ENCODE measurements around the gene RGL3.
"Not testable (repeated sequence)": the region's sequence is repeated elsewhere in the genome, so short reads cannot be mapped to it uniquely, and the experiment has no call there.

The RGL3 gene

DNA sequence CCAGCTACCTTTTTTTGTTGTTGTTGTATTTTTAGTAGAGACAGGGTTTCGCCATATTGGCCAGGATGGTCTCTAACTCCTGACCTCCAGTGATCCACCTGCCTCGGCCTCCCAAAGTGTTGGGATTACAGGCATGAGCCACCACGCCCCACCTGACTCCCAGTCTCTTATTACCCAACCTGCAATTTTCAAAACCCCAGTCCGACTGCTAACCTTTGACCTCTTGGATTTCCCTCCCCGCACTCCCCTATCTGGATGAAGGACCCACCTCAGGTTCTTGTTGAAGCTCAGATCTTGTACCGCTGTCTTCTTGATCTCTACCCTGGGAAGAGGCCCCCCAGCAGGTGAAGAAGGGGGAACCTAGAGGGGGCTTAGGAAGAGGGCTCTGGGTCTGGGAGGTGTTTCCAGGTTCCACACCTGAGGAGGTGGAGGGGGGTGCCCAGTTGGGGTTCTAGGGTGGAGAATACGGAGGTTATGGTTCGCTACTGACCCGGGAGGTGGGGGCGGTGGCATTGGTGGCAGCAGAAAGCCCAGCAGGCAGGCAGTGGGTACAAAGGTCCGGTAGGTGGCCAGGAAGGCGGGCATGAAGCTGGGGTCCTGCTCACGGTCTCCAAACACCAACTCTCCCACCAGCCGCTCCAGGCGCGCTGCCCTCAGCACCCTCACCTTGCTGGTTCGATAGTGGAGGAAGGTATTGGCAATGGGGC is 2.6 kb downstream of the RGL3 start:
- no peak for DNase-seq

DNA sequence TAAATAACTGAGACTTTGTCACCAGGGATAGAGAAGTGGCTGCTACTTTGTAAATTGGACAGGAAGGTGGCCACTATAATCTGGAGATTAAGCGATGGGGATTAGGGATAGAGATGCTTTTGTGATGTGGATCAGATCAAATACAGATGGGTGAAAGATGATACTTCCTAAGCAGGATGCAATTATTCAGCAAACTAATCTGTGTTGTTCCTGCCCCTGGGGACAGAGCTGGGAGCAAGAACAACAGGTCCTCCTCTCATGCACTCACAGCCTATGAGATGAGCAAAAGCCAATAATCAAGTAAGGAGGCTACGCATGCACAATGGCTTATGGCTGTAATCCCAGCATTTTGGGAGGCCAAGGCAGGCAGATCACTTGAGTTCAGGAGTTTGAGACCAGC is 4.6 kb downstream of the RGL3 start:
- DNase-seq = peak; percentile 75

DNA sequence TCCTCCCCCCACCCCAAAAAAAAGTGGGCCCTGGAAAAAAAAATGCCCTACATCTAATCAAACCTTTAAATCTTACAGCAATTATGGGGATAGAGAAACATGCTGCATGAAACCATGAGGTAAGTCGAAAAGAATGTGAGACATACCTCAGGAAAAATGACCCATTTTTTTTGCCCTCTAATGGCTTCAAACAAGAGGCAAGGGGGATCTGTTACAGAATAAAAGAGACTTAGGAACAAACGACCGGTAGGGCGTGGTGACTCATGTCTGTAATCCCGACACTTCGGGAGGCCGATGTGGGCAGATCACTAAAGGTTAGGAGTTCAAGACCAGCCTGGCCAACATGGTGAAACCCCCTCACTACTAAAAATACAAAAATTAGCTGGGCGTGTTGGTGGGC is 8.4 kb downstream of the RGL3 start:
- DNase-seq = no peak

DNA sequence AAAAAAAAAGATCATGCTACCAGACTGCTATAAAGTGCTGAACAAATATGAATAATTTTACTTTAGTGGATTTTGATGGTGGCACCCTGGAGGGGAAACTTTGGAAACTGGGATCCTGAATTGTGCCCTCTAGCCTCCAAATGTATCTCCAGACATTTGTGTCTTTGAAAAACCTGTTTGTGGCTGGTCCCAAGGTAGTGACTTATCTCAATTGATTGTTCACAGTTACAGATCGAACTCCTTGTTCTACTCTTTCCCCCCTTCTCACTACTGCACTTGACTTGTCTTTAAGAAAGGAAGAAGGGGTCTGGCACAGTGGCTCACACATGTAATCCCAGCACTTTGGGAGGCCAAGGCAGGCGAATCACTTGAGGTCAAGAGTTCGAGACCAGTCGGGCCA is 10.5 kb downstream of the RGL3 start:
- DNase-seq = no peak

DNA sequence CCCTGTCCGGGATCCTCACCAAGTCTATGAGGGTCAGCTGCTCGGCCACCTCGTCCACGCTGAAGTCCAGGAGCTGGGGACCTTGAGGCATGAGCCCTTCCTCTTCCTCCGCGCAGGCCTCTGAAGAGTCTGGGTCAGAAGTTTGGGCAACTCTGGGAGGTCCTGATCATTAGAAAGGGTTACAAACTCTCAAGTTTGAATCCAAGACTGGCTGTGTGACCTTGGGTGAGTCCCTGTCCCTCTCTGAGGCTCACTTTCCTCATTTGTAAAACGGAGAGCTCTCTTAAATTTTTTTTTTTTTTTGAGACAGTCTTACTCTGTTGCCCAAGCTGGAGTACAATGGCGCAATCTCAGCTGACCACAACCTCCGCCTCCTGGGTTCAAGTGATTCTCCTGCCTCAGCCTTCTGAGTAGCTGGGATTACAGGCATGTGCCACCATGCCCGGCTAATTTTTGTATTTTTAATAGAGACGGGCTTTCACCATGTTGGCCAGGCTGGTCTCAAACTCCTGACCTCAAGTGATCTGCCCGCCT is 12.3 kb downstream of the RGL3 start:
- DNase-seq = not testable (repeated sequence)

DNA sequence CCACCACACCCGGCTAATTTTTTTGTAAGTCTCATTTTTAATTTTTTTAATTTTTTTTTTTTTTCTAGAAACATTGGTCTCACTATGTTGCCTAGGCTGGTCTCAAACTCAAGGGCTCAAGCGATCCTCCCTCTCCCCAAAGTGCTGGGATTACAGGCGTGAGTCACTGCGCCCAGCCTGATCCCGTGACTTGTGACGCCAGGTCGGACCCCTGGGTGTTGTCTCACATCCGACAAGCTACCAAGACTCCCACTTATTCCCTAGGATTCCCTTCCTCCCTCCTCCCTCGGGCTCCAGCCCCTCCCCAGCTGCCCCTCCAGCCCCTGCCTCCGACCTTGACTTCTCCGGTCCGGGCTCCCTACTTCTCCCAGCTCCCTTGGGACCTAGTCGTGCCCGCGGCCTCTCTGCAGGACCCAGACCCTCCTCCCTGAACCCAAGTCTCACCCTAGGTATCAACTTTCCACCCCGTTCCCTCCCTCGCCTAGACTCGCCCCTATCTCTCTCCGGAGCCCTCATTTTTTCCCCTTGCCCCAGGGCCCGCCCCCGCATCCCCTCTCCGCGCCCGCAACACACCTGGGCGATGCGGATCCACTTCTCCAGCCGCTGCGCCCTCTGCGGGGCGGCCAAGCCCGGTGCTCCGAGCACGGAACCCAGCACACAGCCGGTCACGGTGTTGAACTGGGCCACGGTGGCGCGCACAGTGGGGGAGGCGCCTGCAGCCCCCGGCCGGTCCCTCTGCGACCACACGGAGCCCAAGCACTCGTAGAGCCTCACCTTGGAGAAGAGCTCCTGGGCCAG is 13.1 kb downstream of the RGL3 start:
- no peak for DNase-seq

DNA sequence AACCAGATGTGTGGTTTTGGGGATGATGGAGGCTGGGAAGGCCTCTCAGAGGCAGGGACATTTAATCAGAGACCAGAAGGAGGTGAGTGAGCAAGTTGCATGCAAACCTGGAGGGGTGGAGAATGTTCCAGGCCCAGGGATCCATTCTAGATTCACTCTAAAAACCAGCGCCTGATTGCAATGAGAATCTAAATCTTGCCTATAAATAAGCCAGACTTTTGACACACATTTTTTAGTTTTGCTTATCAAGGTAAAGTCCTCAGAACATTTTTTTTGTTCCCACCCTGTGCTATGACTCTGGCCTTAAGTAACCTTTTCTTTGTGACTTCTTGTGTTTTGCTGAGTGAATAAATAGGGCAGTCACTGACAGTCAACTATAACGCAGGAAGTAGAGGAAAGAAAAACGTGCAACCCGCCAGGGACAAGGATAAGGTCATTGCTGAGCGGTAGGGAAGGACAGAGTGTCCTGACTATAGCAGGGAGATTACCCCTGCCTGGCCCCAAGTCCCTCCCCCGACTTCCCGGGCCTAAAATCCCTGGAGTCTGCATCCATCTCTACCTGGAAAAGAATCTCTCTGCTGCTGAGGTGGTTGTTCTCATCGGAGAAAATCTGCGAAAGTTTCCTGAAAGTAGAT is 14.4 kb downstream of the RGL3 start:
- no peak for DNase-seq

DNA sequence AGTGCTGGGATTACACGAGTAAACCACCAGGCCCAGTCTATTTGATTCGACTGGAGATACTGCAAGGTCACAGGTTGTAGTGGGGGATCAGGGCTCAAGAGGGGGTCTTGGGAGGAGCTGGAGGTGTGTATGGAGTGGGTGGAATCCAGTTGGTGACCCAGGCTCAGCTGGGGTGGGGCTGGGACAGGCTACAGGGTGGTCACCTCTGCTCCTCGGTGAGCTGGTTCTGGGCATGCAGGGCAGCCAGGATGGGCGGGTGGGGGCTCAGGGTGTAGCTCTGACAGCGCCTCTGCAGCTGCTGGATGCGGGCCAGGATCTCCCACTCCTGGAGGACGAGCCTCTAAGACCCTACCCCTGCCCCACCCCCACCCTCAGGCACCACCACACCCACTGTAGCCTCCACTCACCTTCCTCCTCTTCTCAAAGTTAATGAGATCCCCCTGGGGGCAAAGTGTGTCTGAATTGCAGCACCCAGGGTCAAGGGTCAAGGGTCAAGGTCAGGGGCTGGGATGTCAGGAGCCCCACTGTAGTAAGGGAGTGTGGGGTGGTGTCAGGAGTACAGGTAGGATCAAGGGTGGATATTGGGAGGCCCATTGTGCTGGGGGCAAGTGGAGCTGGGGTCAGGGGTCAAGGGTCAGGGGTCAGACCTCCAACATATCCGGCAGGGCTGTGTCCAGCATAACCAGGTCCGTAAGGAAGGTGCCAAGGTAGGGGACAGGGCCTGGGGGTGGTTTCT is 17.1 kb downstream of the RGL3 start:
- DNase-seq = no peak

DNA sequence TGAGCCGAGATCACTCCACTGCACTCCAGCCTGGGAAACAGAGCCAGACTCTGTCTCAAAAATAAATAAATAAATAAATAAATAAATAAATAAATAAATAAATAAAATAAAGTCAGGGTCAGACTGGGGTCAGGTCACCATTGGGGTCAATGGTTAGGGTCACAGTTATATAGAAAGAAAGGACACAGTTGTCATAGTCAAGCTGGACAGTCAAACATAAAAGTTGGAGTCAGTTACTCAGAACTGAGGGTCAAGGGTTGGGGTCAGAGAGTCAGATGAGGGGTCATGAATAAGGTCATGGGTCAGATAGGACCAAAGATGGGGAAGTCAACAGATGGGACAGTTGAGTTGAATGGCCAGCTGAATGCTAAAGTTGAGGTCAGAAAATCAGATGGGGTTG is 18.3 kb downstream of the RGL3 start:
- DNase-seq = no peak

DNA sequence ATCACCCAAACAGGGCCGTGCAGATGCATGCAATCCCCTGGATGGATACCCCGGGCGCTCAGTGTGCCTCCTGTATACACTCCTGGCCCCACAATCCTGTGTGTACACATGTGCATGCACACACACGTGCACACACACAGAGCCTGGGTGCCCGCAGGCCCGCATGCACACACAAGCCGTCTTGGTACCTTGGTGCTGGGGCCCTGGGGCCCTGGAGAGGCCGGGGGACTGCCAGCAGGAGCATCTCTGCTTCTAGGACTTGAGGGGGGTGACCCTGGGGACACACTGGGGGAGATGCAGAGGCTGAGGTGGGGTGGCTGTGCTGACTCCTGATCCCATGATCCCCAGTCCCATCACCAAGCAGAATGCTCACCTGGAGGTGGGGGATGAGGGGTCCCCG is 19.4 kb downstream of the RGL3 start:
- no peak for DNase-seq

DNA sequence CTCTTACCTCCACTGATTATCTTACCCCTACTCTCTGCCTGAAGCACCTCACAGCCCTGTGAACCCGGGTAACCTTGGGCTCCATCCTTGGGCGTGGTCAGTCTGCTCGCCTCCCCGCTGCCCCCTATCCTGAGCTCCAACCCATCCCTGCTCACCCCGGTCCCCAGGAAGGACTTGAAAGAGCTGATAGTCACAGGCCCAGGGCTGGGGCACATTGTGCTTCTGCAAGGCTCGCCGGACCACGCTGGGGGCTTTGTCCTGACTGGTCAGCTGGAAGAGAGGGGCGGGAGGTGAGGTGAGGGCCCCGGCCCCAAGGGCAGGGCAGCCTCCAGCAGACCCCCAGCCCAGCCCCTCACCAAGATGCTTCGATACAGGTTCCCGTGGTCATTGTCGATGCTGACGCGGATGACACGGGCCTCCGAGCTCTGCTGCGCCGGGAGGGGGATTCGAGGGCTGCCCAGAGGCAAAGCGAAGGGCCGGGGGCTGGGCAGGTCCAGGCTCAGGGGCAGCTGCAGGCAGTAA is 22.0 kb downstream of the RGL3 start:
- DNase-seq = no peak

DNA sequence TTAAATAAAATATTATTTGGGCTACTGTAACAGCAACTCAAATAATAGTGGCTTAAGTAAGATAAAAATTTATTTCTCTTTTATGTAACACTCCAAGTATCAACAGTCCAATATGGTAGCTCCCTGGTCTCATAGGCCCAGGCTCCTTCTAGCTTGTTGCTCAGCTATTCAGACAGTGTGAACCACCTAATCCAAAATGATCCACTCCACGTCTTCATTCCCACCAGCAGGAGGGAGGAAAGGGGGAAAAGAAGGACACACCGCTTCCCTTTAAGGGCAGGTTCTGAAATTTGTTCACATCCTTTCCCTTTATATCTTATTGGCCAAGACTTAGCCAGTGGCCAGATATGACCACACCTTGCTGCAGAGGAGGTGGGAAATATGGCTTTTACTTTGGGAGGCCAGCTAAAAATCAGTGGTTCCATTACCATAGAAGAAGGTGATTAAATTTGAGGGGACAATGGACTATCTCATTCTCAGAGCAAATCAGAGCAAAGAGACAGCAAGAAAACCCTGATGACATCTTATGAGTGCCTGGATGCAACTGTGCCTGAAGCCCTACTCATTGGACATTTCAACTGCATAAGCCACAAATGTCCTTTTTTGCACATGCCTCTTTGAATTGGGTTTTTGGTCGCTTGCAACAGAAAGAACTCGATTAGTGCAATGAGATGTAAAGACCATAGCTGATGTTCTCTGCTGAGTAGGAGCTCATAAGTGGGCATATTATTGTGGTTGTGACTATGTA is 28.0 kb downstream of the RGL3 start:
- DNase-seq = no peak

DNA sequence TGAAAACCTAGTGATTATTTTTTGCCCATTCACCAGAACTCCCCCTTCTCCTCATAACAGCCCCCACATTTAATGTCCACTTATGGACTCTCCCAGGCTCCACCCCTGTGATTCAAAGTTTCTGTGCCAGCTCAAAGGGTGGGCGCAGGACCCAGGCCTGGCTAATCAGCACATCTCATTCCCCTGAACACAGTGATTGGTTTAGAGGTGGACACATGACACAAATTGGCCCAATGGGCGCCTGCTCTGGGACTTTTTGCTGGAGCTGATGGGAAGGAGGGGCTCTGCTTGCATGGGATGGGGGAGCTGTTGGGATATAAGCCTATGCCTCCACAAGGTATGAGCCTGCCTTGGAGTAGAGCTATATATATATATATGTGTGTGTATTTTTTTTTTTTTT is 28.8 kb downstream of the RGL3 start:
- no peak for DNase-seq

DNA sequence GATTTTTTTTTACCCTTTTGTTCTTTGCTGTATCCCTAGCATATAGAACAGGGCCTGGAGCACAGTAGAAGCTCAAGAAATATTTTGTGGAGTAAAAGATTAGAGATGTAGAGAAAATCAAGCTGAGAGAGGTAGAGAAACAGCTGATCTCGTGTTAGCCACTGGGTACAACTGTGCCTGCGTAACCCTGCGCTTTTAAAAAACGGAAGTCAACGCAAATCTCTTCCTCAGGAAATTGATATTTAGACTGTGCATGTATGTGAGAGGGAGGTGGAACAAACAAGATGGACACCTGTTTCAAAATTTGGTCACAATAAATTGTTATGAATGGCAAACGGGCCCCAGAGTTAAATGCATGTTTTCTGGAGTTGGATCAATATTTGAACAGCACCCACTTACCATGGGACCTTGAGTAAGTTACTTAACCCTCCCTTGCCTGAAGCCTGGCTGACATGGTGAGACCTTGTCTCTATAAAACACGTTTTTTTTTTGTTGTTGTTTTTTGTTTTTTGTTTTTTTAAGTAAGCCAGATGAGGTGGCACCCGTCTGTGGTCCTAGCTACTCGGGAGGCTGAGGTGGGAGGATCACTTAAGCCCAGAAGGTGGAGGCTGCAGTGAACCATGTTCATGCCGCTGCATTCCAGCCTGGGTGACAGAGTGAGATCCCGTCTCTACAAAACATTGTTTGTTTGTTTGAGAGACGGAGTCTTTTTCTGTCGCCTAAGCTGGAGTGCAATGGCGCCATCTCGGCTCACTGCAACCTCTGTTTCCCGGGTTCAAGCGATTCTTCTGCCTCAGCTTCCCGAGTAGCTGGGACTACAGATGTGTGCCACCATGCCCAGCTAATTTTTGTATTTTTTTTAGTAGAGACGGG is 31.7 kb downstream of the RGL3 start:
- no peak for DNase-seq

DNA sequence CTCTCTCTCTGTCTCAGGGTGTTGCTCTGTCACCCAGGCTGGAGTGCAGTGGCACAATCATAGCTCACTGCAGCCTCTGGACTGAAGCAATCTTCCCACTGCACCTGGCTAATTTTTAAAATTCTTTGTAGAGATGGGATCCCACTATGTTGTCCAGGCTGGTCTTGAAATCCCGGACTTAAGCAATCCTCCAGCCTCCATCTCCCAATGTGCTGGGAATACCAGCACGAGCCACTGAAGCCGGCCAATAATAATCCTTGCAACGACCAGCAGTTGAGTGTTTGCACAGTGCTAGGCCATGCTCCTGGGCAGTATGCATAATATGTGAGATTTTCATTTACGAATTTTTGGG is 34.4 kb downstream of the RGL3 start:
- DNase-seq = no peak

DNA sequence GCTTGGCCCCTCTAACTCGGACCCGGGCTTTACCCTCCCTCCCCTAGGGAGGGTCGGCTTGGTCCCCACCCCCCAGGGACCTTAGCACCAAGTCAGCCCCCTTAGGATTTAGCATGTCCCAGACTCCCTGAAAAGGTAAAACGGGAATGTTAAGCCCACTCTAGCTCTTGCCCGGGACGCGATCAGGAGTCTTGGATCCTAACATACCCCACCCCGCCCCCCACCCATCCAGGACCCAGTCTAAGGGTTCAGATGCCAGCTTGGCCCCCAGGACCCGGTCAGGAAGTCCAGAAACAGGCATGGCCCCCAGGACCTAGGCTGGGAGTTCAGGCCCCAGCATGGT is 35.4 kb downstream of the RGL3 start:
- no peak for DNase-seq

DNA sequence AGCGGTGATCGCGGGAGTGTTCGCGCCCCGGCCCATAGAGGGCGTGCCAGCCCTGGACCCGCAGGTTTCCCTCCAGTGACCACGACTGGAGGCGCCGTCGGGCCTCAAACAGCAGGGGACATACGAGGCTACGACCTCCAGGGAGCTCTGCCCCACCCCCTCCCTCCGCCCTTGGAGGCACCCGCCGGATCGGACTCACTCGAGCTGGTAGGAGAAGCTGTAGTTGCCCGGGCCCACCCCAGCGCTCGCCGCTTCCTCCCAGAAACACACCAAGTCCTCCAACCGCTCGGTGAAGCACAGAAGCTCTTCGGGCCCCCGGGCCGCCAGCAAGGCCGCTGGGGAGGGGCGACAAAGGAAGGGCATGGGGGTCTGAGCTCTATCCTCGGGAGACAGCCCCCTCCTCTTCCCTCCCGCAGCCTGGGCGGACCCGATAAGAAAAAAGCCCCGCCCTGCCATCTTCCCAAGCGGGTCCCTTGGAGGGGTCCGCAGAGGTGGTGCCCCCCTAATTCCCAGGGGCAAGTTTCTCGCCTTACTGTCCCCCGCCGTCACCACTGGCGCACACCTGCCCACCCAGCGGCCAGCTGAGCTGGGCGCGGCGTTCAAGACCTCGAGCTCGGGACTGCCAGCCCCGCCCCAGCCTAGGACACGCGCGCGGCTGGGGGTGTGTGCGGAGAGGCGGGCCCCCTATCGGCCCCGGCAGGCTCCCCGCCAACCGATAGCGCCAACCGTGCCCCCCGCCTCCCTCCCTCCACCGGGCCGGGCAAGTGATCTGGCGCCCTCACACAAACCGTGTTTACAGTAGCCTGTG is 36.0 kb downstream of the RGL3 start:
- peak; percentile 37 for DNase-seq

DNA sequence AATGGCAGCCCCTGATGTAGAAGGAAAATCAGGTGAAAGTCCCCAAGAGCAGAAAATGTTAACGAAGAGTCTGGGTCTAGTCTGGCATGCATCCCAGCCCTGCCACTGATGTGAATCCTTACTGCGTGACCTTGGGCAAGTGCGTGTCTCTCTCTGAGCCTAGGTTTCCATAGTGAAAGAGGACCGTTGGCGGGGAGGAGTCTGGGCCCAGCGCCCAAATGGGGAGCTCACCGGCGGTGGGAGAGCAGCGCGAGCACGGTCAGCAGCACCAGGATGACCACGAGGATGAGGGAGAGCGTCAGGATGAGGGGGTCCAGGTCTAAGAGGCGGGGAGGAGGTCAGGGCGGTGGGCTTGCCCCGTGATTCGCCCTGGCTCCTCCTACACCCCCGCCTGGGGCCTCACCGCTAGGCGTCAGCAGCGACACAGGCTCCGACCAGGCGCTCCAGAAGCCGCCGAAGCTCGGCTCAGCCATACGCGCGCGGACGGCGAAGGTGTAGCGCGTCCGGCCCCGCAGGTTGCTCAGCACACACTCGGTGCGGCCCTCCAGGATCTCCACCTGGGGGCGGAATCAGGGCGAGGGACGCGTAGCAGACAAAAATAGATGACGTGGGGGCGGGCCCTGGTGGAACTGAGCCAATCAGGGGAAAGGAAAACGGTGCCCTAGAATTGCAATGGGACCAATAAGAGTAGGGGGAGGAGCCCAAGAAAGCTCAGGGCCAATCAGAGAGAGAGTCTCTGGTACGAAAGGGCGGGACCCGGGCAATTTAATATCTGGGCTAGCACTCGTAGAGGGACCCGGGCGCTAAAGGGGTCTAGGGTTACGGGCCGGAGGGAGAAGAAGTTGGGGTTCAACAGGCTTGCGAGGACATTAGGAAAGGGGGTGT is 38.2 kb downstream of the RGL3 start:
- no peak for DNase-seq

DNA sequence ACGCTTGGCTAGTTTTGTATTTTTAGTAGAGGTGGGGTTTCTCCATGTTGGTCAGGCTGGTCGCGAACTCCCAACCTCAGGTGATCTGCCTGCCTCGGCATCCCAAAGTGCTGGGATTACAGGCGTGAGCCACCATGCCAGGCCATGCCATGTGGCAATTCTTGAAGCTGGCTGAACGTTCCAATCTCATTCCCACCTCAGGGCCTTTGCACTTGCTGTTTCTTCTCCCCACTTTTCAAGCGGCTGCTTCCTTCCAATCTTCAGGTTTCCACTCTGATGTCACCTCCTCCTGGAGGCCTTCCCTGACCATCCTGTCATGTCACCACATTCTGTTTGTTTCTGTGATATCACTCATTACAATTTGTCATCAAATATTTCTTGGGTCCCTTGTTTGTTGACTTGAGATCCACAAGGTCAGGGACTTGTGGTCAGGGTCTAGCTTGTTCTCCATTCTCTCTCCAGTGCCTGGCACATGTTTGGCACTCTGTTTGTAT is 39.2 kb downstream of the RGL3 start:
- no peak for DNase-seq
